ENCODE data around the gene MAP1LC3B2.
A peak's percentile ranks its signal among the peaks of the same experiment; 100 is the strongest.

Gene MAP1LC3B2

GRCh38 chr12:116591855-116592637 is 32.9 kb downstream of the MAP1LC3B2 start:
- DNase-seq (ENCODE audit: low read depth in 3 of 3, low spot score in 1 of 3) = no peak

DNA sequence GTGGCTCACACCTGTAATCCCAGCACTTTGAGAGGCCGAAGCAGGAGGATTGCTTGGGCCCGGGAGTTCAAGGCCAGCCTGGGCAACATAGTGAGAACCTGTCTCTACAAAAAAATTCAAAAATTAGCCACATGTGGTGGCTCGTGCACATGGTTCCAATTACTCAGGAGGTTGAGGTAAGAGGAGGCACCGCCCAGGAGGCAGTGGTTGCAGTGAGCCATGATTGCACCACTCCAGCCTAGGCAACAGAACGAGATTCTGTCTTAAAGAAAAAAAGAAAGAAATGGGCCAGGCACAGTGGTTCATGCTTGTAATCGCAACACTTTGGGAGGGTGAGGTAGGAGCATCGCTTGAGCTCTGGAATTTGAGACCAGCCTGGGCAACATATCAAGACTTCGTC is 33.5 kb downstream of the MAP1LC3B2 start:
- no peak for DNase-seq (ENCODE audit: low read depth in 3 of 3, low spot score in 1 of 3)

DNA sequence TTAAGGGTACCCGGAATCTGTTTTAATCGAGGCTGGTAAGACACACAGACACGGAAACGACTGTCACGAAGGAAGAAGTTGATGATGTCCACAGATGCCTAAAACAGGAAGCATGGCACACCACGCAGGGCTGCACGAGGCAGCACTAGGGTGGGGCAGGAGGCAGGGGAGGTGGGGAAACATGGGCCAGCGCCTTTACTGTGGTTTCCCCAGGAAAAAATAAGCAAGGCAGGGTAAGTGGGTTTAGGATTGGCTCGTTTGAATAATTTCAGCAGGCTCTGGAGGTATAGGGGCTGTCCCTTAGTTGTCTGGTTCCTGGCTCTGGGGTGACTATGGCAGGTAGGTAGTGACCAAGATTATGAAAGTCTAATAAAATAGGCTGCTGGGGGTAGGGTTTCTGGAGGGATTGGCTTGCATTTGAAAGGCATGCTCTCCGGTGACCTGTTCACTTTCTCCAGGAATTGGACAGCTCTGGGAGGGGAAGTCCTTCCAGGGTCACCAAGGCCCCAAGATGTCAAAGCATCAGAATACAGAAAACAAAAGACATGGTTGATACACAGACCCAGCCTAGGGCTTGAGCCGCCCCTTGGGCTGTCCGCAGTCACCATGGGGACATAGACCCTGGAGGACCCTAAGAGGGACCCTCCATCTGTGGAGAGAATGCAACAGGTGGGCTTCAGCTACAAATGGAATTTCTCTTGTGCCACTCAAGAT is 35.3 kb downstream of the MAP1LC3B2 start:
- no peak for DNase-seq (ENCODE audit: low read depth in 3 of 3, low spot score in 1 of 3)

GRCh38 chr12:116595186-116595585 is 36.0 kb downstream of the MAP1LC3B2 start:
- no peak for DNase-seq (ENCODE audit: low read depth in 3 of 3, low spot score in 1 of 3)

DNA sequence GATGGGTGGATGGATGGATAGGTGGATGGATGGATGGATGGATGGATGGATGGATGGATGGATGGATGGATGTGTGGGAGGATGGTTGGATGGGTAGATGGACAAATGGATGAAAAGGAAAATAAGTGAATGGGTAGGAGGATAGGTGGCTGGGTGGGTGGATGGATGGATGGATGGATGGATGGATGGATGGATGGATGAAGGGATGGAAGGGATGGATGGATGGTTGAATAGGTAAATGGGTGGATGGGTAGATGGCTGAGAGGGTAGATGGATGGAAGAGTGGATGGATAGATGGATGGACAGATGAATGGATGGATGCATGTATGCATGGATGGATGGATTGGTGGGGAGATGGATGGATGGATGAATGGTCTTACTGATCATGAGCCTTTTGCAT is 36.5 kb downstream of the MAP1LC3B2 start:
- no peak for DNase-seq (ENCODE audit: low read depth in 3 of 3, low spot score in 1 of 3)

GRCh38 chr12:116597886-116598285 is 38.7 kb downstream of the MAP1LC3B2 start:
- no peak for DNase-seq (ENCODE audit: low read depth in 3 of 3, low spot score in 1 of 3)

DNA sequence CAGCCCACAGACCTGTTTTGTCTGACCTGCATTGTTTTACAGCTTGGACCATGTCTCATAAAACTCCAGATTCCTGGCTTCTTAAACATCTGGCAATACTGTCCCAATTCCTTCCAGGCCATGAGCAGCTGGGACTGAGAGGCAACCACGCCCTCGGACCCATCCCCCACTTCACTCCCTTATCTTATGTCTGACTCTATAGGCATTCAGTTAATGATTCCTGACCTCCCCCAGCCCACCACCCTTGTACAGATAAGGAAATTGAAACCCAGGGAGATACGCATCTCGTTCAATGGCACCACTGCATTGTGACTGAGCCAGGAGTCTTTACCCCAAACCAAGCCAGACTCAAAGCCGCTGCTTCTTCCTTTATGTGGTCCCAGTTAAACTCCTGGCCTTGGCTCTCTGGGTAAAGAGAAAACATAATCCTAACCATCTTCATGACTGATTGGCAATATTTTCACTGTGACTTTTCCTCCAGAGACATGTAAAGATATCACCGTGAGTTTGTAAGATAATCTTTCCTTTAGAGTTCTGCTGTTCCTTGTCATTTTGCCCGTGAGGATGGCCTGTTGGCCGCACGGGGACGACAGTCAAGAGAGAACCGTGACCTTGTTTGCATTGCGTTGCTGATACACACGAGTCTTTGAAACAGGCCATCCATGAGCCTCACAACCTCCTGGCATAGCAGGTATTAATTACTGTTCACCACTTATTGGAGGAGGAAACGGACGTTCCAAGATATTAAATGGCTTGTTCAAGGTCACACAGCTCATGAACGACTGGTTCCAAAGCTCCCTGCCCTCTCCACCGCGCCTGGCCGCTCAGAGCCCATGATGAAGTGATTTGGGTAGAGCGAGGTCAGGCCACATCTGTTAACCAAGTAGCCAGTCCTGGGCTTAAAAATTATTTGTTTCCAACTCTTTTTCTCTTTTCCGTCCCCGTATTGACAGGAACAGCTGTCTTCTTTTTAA is 39.4 kb downstream of the MAP1LC3B2 start:
- no peak for DNase-seq (ENCODE audit: low read depth in 3 of 3, low spot score in 1 of 3)

DNA sequence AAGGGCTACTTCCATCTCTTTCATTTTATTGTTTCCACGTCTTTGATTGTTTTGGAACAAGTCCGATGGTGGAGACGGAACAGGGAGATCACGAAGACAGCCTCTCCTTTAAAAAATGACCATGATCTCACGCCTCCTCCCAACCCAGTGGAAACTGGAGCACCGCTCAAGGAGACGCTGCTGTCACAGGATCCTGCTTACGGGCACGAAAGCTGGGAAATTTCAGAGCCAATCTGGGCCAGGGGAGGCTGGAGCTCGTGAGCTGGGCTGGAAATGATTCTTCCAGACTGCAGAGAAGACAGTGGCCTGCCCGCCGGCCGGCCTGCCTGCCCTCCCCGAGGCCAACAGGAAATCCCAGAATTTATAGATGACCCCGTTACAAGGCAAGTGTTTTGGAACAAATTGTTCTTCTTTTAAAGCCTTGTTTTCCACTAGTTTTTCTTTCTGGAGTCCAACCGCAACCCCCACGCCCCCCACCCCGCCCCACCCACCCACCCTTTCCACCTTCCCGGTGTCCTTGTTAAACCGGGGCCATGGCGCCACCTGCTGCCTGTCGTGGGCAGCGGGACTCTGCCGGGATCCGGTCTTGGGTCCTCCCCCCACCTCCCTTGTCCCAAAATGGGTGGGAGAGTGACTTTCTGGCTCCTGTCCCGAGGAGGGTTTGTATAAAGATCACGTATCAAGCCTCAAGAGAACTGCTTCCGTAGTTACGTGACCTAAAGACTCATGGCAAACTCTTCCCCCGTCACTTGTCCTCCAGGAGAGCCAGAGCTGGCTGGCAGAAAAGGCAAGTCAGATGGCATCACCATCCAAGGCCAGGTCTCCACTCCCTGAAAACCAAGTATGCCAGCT is 40.3 kb downstream of the MAP1LC3B2 start:
- DNase-seq (ENCODE audit: low read depth in 3 of 3, low spot score in 1 of 3) = peak in 2 of 3 donors; percentile 29 to 44

GRCh38 chr12:116600959-116601918 is 42.1 kb downstream of the MAP1LC3B2 start:
- no peak for DNase-seq (ENCODE audit: low read depth in 3 of 3, low spot score in 1 of 3)

DNA sequence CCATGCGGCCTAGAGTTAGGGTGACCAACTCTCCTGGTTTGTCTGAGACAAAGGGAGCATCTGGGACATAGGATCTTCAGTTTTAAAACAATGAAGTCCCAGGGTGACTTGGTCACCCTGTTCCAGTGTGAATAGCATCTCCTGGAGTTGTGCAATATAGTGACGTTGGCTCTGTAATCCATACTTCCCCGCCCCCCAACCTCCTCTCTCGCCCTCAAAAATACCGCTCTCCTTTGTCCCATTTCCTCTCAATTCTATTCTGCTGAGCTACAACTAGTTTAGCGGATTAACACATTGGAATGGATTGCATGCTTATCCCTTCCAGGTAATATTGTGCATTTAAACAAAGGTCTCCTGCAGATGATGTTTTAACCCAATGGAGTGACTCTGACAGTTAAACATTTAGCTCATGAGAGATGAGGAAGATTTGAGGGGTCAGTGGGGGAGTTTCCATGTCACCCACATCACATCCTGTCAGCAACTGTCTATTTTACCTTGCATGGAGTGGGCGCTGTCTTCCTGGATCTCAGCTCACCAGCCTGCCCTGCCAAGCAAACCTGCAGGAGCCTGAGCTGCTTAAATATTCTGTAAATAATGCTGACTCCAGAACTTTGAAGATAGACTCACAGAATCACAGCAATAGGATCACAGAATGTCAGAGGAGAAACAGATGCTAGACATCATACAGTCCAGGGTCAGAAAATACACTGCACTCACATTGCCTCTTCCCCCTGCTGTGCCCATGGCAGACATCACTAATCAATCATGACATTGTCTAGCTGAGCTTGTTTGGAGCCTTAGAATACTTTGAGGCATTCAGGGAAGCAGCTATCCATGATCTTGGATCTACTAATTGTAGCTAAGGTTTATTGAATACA is 43.0 kb downstream of the MAP1LC3B2 start:
- DNase-seq (ENCODE audit: low read depth in 3 of 3, low spot score in 1 of 3) = no peak

GRCh38 chr12:116603546-116604177 is 44.5 kb downstream of the MAP1LC3B2 start:
- DNase-seq (ENCODE audit: low read depth in 3 of 3, low spot score in 1 of 3) = no peak

- DNase-seq (ENCODE audit: low read depth in 3 of 3, low spot score in 1 of 3) = no peak
Observed at GRCh38 chr12:116604178-116604895, 45.2 kb downstream of the MAP1LC3B2 start.

DNA sequence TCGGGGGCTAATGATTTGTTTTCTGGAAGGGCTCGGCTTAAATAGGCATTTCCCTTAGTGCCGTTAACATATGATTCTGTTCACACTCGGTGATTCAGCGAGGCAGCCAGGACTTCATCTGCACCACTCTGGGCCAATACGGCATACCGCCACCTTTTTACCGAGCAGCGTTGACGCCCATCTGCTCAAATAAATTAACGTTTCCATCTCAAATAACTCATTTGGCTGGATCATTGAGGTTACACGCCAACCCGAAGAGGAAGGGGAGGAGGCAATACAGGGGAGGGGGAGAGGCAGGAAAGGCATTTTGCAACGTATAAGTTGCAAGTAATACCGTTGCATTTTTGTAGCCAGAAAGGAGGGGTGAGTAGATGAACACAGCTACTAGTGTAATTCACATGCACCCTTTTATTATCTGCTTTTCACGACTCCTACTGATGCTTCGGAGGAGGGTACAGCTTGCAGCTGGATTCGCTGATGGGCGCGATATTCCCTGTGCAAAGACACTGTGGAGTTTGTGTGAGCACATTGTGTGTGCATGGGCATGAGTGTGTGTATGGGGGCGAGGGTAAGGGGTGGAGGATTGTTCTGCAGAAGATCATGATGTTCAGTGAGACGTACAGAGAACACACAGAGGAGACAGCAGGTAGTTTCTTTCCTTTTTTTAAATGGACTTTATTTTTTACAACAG is 45.9 kb downstream of the MAP1LC3B2 start:
- DNase-seq (ENCODE audit: low read depth in 3 of 3, low spot score in 1 of 3) = no peak

DNA sequence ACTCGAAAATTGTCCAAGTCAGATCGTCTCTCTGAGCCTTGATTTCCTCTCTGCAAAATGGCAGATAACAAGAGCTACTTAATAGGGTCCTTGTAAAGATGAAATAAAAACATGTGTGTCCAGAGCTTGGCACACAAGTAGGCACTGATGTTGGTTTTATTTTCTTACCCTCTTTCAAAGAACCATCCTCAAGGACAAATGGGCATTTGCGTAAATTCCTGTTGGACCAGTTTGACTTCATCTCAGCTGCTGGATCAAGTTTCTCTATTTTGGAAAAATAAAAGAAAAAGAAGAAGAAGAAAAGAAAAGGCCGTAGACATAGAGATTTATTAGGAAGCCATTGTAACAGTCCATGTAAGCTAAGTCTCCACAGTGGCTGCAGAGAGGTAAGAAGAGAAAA is 47.2 kb downstream of the MAP1LC3B2 start:
- DNase-seq (ENCODE audit: low read depth in 3 of 3, low spot score in 1 of 3) = no peak

DNA sequence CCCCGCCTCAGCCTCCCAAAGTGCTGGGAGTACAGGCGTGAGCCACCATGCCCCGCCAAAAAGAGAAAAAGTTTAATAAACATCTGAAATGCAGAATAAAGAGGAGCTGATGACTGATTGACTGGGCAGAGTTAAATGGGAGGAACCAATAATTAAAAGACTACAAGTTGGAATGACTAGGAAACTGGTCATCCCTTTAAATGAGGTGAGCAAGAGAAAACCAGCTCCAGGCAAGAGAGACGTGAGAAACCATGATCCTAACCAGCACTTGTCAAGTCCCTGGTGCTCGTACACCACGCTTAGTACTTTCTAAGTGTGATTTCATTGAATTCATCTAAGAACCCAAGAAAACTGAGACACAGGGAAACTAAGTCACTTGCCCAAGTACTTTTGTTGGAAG is 47.9 kb downstream of the MAP1LC3B2 start:
- no peak for DNase-seq (ENCODE audit: low read depth in 3 of 3, low spot score in 1 of 3)

GRCh38 chr12:116609319-116610114 is 50.3 kb downstream of the MAP1LC3B2 start:
- DNase-seq (ENCODE audit: low read depth in 3 of 3, low spot score in 1 of 3) = no peak

All from stimulated activated CD4-positive, alpha-beta T cell treated with anti-CD3 and anti-CD28 coated beads, TNF-alpha, amount 100 ng/mL, for 1 hour (primary cell).